ENCODE measurements around the gene SLC35F5.

The SLC35F5 gene

GRCh38 chr2:113776949-113777348 lies 20.5 kb upstream of the SLC35F5 start:
- no peak for TF ChIP-seq SIN3A (IDR thresholded peaks at IDR 0.05; ENCODE audit: borderline replicate concordance, insufficient read depth, low read length)
- no peak for TF ChIP-seq POLR2AphosphoS5 (IDR thresholded peaks at IDR 0.05; ENCODE audit: low read depth, low read length)
- no peak for TF ChIP-seq REST (IDR thresholded peaks at IDR 0.05; ENCODE audit: insufficient read depth in 1 of 2, low read depth in 2 of 2, low read length in 2 of 2)
- no peak for TF ChIP-seq TAF1 (IDR thresholded peaks at IDR 0.05; ENCODE audit: borderline replicate concordance, insufficient read depth, low read length)

GRCh38 chr2:113770929-113771328 lies 14.5 kb upstream of the SLC35F5 start:
- no peak for TF ChIP-seq POLR2AphosphoS5 (IDR thresholded peaks at IDR 0.05; ENCODE audit: low read depth, low read length)
- TF ChIP-seq TAF1 (IDR thresholded peaks at IDR 0.05; ENCODE audit: borderline replicate concordance, insufficient read depth, low read length), result no peak
- TF ChIP-seq REST (IDR thresholded peaks at IDR 0.05; ENCODE audit: insufficient read depth in 1 of 2, low read depth in 2 of 2, low read length in 2 of 2), result no peak
- TF ChIP-seq SIN3A (IDR thresholded peaks at IDR 0.05; ENCODE audit: borderline replicate concordance, insufficient read depth, low read length), result no peak
- TF ChIP-seq FOXP2 (optimal IDR thresholded peaks at IDR 0.05; ENCODE audit: borderline replicate concordance, extremely low read depth, extremely low read length, insufficient read depth), result no peak

GRCh38 chr2:113769555-113769954 lies 13.1 kb upstream of the SLC35F5 start:
- no peak for TF ChIP-seq TAF1 (IDR thresholded peaks at IDR 0.05; ENCODE audit: borderline replicate concordance, insufficient read depth, low read length)
- no peak for TF ChIP-seq SIN3A (IDR thresholded peaks at IDR 0.05; ENCODE audit: borderline replicate concordance, insufficient read depth, low read length)
- TF ChIP-seq REST (IDR thresholded peaks at IDR 0.05; ENCODE audit: insufficient read depth in 1 of 2, low read depth in 2 of 2, low read length in 2 of 2), result no peak
- no peak for TF ChIP-seq POLR2AphosphoS5 (IDR thresholded peaks at IDR 0.05; ENCODE audit: low read depth, low read length)
- TF ChIP-seq FOXP2 (optimal IDR thresholded peaks at IDR 0.05; ENCODE audit: borderline replicate concordance, extremely low read depth, extremely low read length, insufficient read depth), result no peak

- TF ChIP-seq REST (IDR thresholded peaks at IDR 0.05; ENCODE audit: insufficient read depth in 1 of 2, low read depth in 2 of 2, low read length in 2 of 2), result no peak
- no peak for TF ChIP-seq FOXP2 (optimal IDR thresholded peaks at IDR 0.05; ENCODE audit: borderline replicate concordance, extremely low read depth, extremely low read length, insufficient read depth)
- no peak for TF ChIP-seq TAF1 (IDR thresholded peaks at IDR 0.05; ENCODE audit: borderline replicate concordance, insufficient read depth, low read length)
- TF ChIP-seq SIN3A (IDR thresholded peaks at IDR 0.05; ENCODE audit: borderline replicate concordance, insufficient read depth, low read length), result no peak
- TF ChIP-seq POLR2AphosphoS5 (IDR thresholded peaks at IDR 0.05; ENCODE audit: low read depth, low read length), result no peak
Observed at GRCh38 chr2:113768770-113769169, 12.3 kb upstream of the SLC35F5 start.

All from PFSK-1 (cell line).